Endothelial cell of umbilical vein (primary cell): ENCODE results near the gene TMC6. TPM values are rescaled to one million over a fixed set of nuclear protein-coding genes. Genes with fewer than 3 reads are reported as not detected.

Experiments used
- BruUV-seq: library from RNA; stranded (reverse); fragments of 400-500 nt; replicated peaks from 2 replicates; lab custom pipeline; 2021; lab: Mats Ljungman, UMichigan
- CTCF ChIA-PET: fragments of 300-600, 350-600 bp; sonication (Branson Sonifier 250); formaldehyde crosslinking; loops from one replicate; lab custom pipeline; 2021; ENCODE audit warnings: antibody characterized with exemption, inconsistent platforms; lab: Charles Lee
- POLR2A ChIA-PET: fragments of 300-600, 350-600 bp; sonication (Branson Sonifier 250); formaldehyde crosslinking; loops from one replicate; lab custom pipeline; 2021; ENCODE audit warnings: antibody characterized with exemption, inconsistent platforms; lab: Charles Lee
- DNase-seq: peaks from one replicate; pipeline ENCODE4 v3.0.0-alpha.2; 2011; ENCODE audit warnings: low read depth, low spot score
- FAIRE-seq: peaks from 2 replicates; lab custom pipeline; 2011; peaks lifted over from hg19 to GRCh38; lab: Jason Lieb, UNC
- H2AFZ ChIP-seq: 2 replicates; pipeline ENCODE4 v1.6.0; 2012; ENCODE audit warnings: low read depth, low read length, control low read depth, inconsistent platforms
- H3K27ac ChIP-seq: 2 replicates; pipeline ENCODE4 v1.5.1; 2011; ENCODE audit warnings: low read depth, mild to moderate bottlenecking, control low read depth, low read length, moderate library complexity; ENCODE audit not compliant: insufficient read depth
- H3K27me3 ChIP-seq, 2 experiments: 2 replicates each; pipeline versions ENCODE4 v1.6.0 to v1.6.1; 2011; ENCODE audit warnings: low read length in 2 of 2, mixed read lengths in 1 of 2; ENCODE audit not compliant: control insufficient read depth in 2 of 2, insufficient read depth in 2 of 2
- H3K36me3 ChIP-seq, 2 experiments: 2 replicates in 1 of 2; 3 replicates in 1 of 2; pipeline ENCODE4 v1.5.1; 2011; ENCODE audit warnings: low read length in 2 of 2, mild to moderate bottlenecking in 1 of 2, moderate library complexity in 1 of 2; ENCODE audit not compliant: control insufficient read depth in 2 of 2, insufficient read depth in 2 of 2; ENCODE audit errors: extremely low read depth in 1 of 2
- H3K4me1 ChIP-seq: 3 replicates; pipeline ENCODE4 v1.5.1; 2011; ENCODE audit warnings: mild to moderate bottlenecking, low read length; ENCODE audit not compliant: control insufficient read depth, insufficient read depth; ENCODE audit errors: extremely low read depth
- H3K4me2 ChIP-seq: 2 replicates; pipeline ENCODE4 v1.6.1; 2011; ENCODE audit warnings: low read length, control low read depth, mixed read lengths; ENCODE audit not compliant: insufficient read depth
- H3K4me3 ChIP-seq, 3 experiments: fragments of 200-600 bp in 1 of 3; sonication (generic), shearing (Covaris generic) in 1 of 3; replicated peaks in 1 of 3; 2 replicates each; pipeline ENCODE4 v1.5.1; 2011 to 2016; ENCODE audit warnings: control low read depth in 3 of 3, low read length in 3 of 3, mild to moderate bottlenecking in 2 of 3, inconsistent platforms in 1 of 3, low read depth in 1 of 3, moderate library complexity in 1 of 3; ENCODE audit not compliant: insufficient read depth in 1 of 3
- H3K79me2 ChIP-seq: 2 replicates; pipeline ENCODE4 v1.6.0; 2012; ENCODE audit warnings: low read length, inconsistent platforms; ENCODE audit not compliant: control insufficient read depth, insufficient read depth
- H3K9ac ChIP-seq: replicated peaks from 2 replicates; pipeline ENCODE3; 2011; ENCODE audit warnings: low read length, control low read depth; ENCODE audit not compliant: insufficient read depth; ENCODE audit errors: extremely low read depth
- H3K9me1 ChIP-seq: replicated peaks from 3 replicates; pipeline ENCODE4 v1.6.0; 2011; ENCODE audit warnings: mild to moderate bottlenecking, low read length; ENCODE audit not compliant: control insufficient read depth, insufficient read depth; ENCODE audit errors: extremely low read depth
- H3K9me3 ChIP-seq: replicated peaks from 2 replicates; pipeline ENCODE4 v1.5.1; 2012; ENCODE audit warnings: low read length, inconsistent platforms; ENCODE audit not compliant: control insufficient read depth, insufficient read depth
- H4K20me1 ChIP-seq: replicated peaks from 2 replicates; pipeline ENCODE3; 2011; ENCODE audit warnings: mild to moderate bottlenecking, low read length; ENCODE audit not compliant: control insufficient read depth, insufficient read depth; ENCODE audit errors: extremely low read depth
- CTCF ChIP-seq, 2 donors: IDR thresholded peaks; 1 replicate in 1 of 2; 2 replicates in 1 of 2; pipeline ENCODE4 v1.5.1; 2011; ENCODE audit warnings: low read length in 2 of 2, mild to moderate bottlenecking in 2 of 2, moderate library complexity in 2 of 2, control low read depth in 1 of 2, inconsistent platforms in 1 of 2, low read depth in 1 of 2; ENCODE audit not compliant: insufficient read depth in 1 of 2; ENCODE audit errors: extremely low read depth in 1 of 2
- EZH2 ChIP-seq: IDR thresholded peaks from 2 replicates; pipeline ENCODE4 v1.6.1; 2012; ENCODE audit warnings: borderline replicate concordance, low read depth, mild to moderate bottlenecking, moderate library complexity, low read length, inconsistent platforms; ENCODE audit not compliant: severe bottlenecking
- FOS ChIP-seq: IDR thresholded peaks from 2 replicates; pipeline ENCODE4 v1.6.1; 2011; ENCODE audit warnings: mild to moderate bottlenecking, low read length, moderate library complexity, borderline replicate concordance; ENCODE audit not compliant: insufficient read depth
- GATA2 ChIP-seq: IDR thresholded peaks from 2 replicates; pipeline ENCODE4 v1.7.0; 2011; ENCODE audit warnings: low read depth, mild to moderate bottlenecking, moderate library complexity, mixed read lengths, low read length; ENCODE audit not compliant: insufficient read length, insufficient read depth
- JUN ChIP-seq: IDR thresholded peaks from 2 replicates; pipeline ENCODE4 v1.6.1; 2011; ENCODE audit warnings: borderline replicate concordance, low read depth; ENCODE audit not compliant: insufficient read length, insufficient read depth
- MAX ChIP-seq: IDR thresholded peaks from 2 replicates; pipeline ENCODE4 v1.6.1; 2011; ENCODE audit not compliant: insufficient read depth, insufficient read length
- MYC ChIP-seq: IDR thresholded peaks from one replicate; pipeline ENCODE4 v1.6.1; 2011; ENCODE audit warnings: mild to moderate bottlenecking, low read depth, low read length
- POLR2A ChIP-seq: IDR thresholded peaks from 2 replicates; pipeline ENCODE4 v1.6.1; 2012; ENCODE audit warnings: low read depth, mild to moderate bottlenecking, control low read depth, low read length
- POLR2AphosphoS5 ChIP-seq: IDR thresholded peaks from 2 replicates; pipeline ENCODE4 v1.6.1; 2012; ENCODE audit warnings: low read depth, mild to moderate bottlenecking, control low read depth, low read length, moderate library complexity; ENCODE audit not compliant: insufficient read depth
- dilution Hi-C: fragments of 300-500 bp; cut with MboI; formaldehyde crosslinking; loops from one replicate; pipeline ENCODE4 v1.15.0; 2019; ENCODE audit warnings: low sequenced_read_pairs; ENCODE audit not compliant: extremely low pct_ligation_motif_present
- intact Hi-C: fragments of 100-400 bp; cut with micrococcal nuclease; formaldehyde crosslinking; loops from one replicate; pipeline ENCODE4 v1.10.0; 2022
- polyA plus RNA-seq, 4 experiments: library from polyadenylated mRNA; depleted of rRNA in 3 of 4; stranded (reverse) in 3 of 4; unstranded in 1 of 4; fragments of >200 nt; gene quantifications; 2 replicates each; pipeline versions ENCODE4 v1.2.1 to v1.2.3, GENCODE V29; 2011 to 2012; ENCODE audit warnings: missing spikeins in 1 of 4
- total RNA-seq: library from RNA; stranded (reverse); gene quantifications from 2 replicates; pipeline ENCODE4 v1.2.3, GENCODE V29; 2021

The TMC6 gene
- total and polyA plus RNA-seq, 2 donors (not counting 3 experiments of a cell fraction or from before 2014, with no cell fraction given), result 23.2 to 72.4 TPM

GRCh38 chr17:78101542-78101941 is 27.0 kb downstream of the TMC6 start:
- no peak overlapping the region for H3K4me2 ChIP-seq
- intact Hi-C loops (no loop called here), dilution Hi-C loops (no loop called here)
- H3K27ac ChIP-seq, result no peak overlapping the region
- H3K9me1 ChIP-seq, result no peaks in the 10 kb centered on the region
- no peak overlapping the region for H2AFZ ChIP-seq
- H4K20me1 ChIP-seq, result no peaks in the 10 kb centered on the region
- ChIA-PET CTCF (interaction anchor here (5.0 kb wide), 1 partner anchor 17 kb away, joined by 20 read pairs; no protein-coding TSS in a partner anchor), POLR2A (no interaction called here)
- H3K4me1 ChIP-seq, result no peaks in the 10 kb centered on the region
- BruUV-seq, result no TSS peak
- DNase-seq (no peak), FAIRE-seq (no peak)
- no peaks in the 10 kb centered on the region for H3K27me3 ChIP-seq
- H3K9me3 ChIP-seq, result no peaks in the 10 kb centered on the region
- no peak overlapping the region for H3K4me3 ChIP-seq
- no peak for TF ChIP-seq EZH2
- no peak for TF ChIP-seq CTCF (IDR thresholded peaks at IDR 0.05; ENCODE audit: extremely low read depth in 1 of 2, insufficient read depth in 1 of 2, low read depth in 1 of 2, low read length in 2 of 2)
- no peak for TF ChIP-seq JUN
- no peak for TF ChIP-seq GATA2
- no peak for TF ChIP-seq POLR2AphosphoS5
- TF ChIP-seq MYC, result no peak
- no peak for TF ChIP-seq FOS
- TF ChIP-seq POLR2A, result no peak
- TF ChIP-seq MAX, result no peak
- H3K79me2 ChIP-seq, result no peaks in the 10 kb centered on the region
- no peak overlapping the region for H3K9ac ChIP-seq
- peaks cover 0 to 22% of the 10 kb centered on the region in 2 experiments for H3K36me3 ChIP-seq
